CMK (cell line): ENCODE results near the gene CFAP119.

Experiments used
- DNase-seq: peaks from one replicate; pipeline ENCODE4 v3.0.0-alpha.2; 2010; ENCODE audit warnings: low read depth

CFAP119 gene

GRCh38 chr16:30740364-30741251 lies 21.3 kb downstream of the CFAP119 start:
- DNase-seq: no peak

GRCh38 chr16:30738984-30739951 lies 22.6 kb downstream of the CFAP119 start:
- DNase-seq: no peak

GRCh38 chr16:30737794-30738648 lies 23.8 kb downstream of the CFAP119 start:
- no peak for DNase-seq

GRCh38 chr16:30736995-30737793 lies 24.7 kb downstream of the CFAP119 start:
- no peak for DNase-seq

GRCh38 chr16:30731411-30731810 lies 30.5 kb downstream of the CFAP119 start:
- no peak for DNase-seq

- no peak for DNase-seq
Observed at GRCh38 chr16:30728899-30729672, 32.8 kb downstream of the CFAP119 start.

- DNase-seq: no peak
Observed at GRCh38 chr16:30728321-30728720, 33.5 kb downstream of the CFAP119 start.

GRCh38 chr16:30725418-30725792 lies 36.5 kb downstream of the CFAP119 start:
- no peak for DNase-seq

GRCh38 chr16:30724641-30725417 lies 37.0 kb downstream of the CFAP119 start:
- DNase-seq: no peak

- no peak for DNase-seq
Observed at GRCh38 chr16:30723725-30724355, 38.0 kb downstream of the CFAP119 start.

GRCh38 chr16:30722916-30723315 lies 38.9 kb downstream of the CFAP119 start:
- DNase-seq: no peak

- no peak for DNase-seq
Observed at GRCh38 chr16:30722443-30722842, 39.4 kb downstream of the CFAP119 start.

- no peak for DNase-seq
Observed at GRCh38 chr16:30721606-30722005, 40.3 kb downstream of the CFAP119 start.

- no peak for DNase-seq
Observed at GRCh38 chr16:30721167-30721566, 40.7 kb downstream of the CFAP119 start.

- DNase-seq: no peak
Observed at GRCh38 chr16:30720694-30721093, 41.2 kb downstream of the CFAP119 start.

GRCh38 chr16:30720086-30720485 lies 41.8 kb downstream of the CFAP119 start:
- DNase-seq: no peak

- no peak for DNase-seq
Observed at GRCh38 chr16:30715750-30716445, 46.0 kb downstream of the CFAP119 start.

GRCh38 chr16:30711712-30712111 lies 50.1 kb downstream of the CFAP119 start:
- no peak for DNase-seq
